Activated naive CD4-positive, alpha-beta T cell treated with anti-CD3 and anti-CD28 coated beads for 36 hours (primary cell): ENCODE results near the gene S100A16. TPM values are rescaled to one million over a fixed set of nuclear protein-coding genes. Genes with fewer than 3 reads are reported as not detected.

Experiments used
- CTCF ChIA-PET: fragments of 350-600 bp; sonication (Branson Sonifier 250); formaldehyde crosslinking; loops from one replicate; lab custom pipeline; 2021; ENCODE audit warnings: antibody characterized with exemption; lab: Charles Lee
- DNase-seq: peaks from one replicate; pipeline ENCODE4 v3.0.0-alpha.2; 2020
- H3K27ac Mint-ChIP-seq: one replicate; pipeline ENCODE4 v1.8.0; 2021; ENCODE audit warnings: mild to moderate bottlenecking, mixed read lengths
- H3K27me3 Mint-ChIP-seq: one replicate; pipeline ENCODE4 v1.8.0; 2021; ENCODE audit warnings: low read depth, mixed read lengths
- H3K36me3 Mint-ChIP-seq: one replicate; pipeline ENCODE4 v1.8.0; 2021; ENCODE audit warnings: low read depth, mixed read lengths
- H3K4me1 Mint-ChIP-seq: one replicate; pipeline ENCODE4 v1.8.0; 2021; ENCODE audit warnings: low read depth, mixed read lengths
- H3K4me3 Mint-ChIP-seq: one replicate; pipeline ENCODE4 v1.8.0; 2021; ENCODE audit warnings: mild to moderate bottlenecking, moderate library complexity, mixed read lengths
- H3K9me3 Mint-ChIP-seq: one replicate; pipeline ENCODE4 v1.8.0; 2021; ENCODE audit warnings: mixed read lengths
- intact Hi-C: fragments of 100-400 bp; cut with micrococcal nuclease; formaldehyde crosslinking; loops from one replicate; pipeline ENCODE4 v1.15.1; 2023
- total RNA-seq, 2 experiments: library from RNA; stranded (reverse); gene quantifications; one replicate each; pipeline ENCODE4 v1.2.3, GENCODE V29; 2021

The S100A16 gene
- total RNA-seq, 2 experiments from 2014 or later, result not detected

- no peaks in the 10 kb centered on the region for H3K36me3 Mint-ChIP-seq
- no peak for DNase-seq
- intact Hi-C loops, result no loop called here
- H3K27ac Mint-ChIP-seq, result no peak overlapping the region
- no peaks in the 10 kb centered on the region for H3K27me3 Mint-ChIP-seq
- no peaks in the 10 kb centered on the region for H3K9me3 Mint-ChIP-seq
- H3K4me3 Mint-ChIP-seq, result no peak overlapping the region
- CTCF ChIA-PET, result interaction anchor here (1.0 kb wide), 1 partner anchor 10 kb away, joined by 5 read pairs; no protein-coding TSS in a partner anchor
- no peaks in the 10 kb centered on the region for H3K4me1 Mint-ChIP-seq
Observed at GRCh38 chr1:153612111-153612754, 704 bp downstream of the S100A16 start.

DNA sequence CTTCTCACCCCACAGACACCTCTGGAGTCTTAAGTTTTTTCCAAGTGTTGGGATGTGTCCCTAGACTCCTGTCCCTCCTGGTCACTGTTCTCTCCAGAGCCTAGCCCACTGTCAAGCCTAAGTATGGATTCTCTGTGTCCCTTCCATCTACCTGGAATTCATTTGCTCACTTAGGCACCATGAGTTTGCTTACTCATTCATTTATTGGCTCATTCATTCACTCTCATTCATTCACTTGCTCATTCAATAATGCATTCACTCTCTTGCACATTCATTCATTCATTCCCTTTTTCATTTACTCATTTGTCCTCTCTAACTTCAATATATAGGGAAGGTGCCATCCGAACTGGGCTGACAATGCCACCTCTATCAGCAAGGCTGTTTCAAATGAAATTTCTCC, 1.6 kb downstream of the S100A16 start:
- Mint-ChIP-seq H3K4me3 (no peak overlapping the region), H3K27ac (no peak overlapping the region), H3K36me3 (no peaks in the 10 kb centered on the region), H3K27me3 (no peaks in the 10 kb centered on the region), H3K9me3 (no peaks in the 10 kb centered on the region), H3K4me1 (no peaks in the 10 kb centered on the region)
- no peak for DNase-seq
- CTCF ChIA-PET, result no interaction called here
- intact Hi-C loops, result no loop called here

DNA sequence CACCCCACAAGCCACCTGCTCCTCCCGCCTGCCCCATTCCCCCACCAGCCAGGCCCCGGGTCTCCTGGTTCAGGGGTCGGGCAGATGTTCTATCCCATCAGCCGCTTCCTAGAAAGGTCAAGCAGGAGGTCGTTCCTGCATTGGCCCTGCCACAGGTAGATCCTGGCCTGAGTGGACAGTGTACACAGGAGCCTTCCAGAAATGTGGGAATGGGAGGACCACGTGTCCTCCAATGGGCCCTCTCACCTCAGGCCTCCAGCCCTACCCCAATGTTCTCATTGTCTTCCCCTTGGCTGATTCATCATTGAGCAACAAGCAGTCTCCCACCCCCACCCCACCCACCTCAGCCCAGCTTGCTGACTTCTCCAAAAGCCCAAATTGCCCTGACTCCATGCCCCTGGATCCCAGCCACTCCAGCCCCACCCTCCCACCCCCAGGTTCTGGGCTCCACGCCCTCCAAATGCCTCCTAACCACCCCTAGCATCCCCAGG, 2.1 kb downstream of the S100A16 start:
- Mint-ChIP-seq H3K36me3 (no peaks in the 10 kb centered on the region), H3K4me1 (no peaks in the 10 kb centered on the region), H3K27me3 (no peaks in the 10 kb centered on the region), H3K9me3 (no peaks in the 10 kb centered on the region), H3K27ac (no peak overlapping the region), H3K4me3 (no peak overlapping the region)
- no peak for DNase-seq
- intact Hi-C loops, result no loop called here
- CTCF ChIA-PET, result no interaction called here

DNA sequence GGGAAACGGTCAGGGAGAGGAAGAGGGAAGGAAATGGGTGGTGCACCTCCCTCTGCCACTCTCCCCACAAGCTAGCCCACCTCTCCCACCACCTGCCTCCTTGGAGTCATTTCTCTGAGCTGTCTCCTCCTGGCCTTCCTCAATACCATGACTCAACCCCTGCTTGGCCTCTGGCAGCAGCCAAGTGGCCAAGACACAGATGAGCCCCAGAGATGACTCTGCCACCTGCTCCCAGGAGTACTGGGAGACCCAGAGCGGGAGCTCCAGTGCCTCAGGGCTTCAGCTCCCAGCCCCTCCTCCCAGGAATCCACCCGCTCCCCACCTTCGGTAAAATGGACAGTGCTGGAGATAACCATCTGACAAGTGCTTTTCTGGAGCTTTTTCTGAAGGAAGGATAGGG, 2.6 kb downstream of the S100A16 start:
- Mint-ChIP-seq H3K36me3 (no peaks in the 10 kb centered on the region), H3K4me3 (no peak overlapping the region), H3K4me1 (no peaks in the 10 kb centered on the region), H3K27ac (no peak overlapping the region), H3K27me3 (no peaks in the 10 kb centered on the region), H3K9me3 (no peaks in the 10 kb centered on the region)
- DNase-seq, result no peak
- intact Hi-C loops, result no loop called here
- CTCF ChIA-PET, result no interaction called here

GRCh38 chr1:153609585-153609907, 3.4 kb downstream of the S100A16 start:
- no peaks in the 10 kb centered on the region for H3K9me3 Mint-ChIP-seq
- no peaks in the 10 kb centered on the region for H3K4me1 Mint-ChIP-seq
- no peak overlapping the region for H3K27ac Mint-ChIP-seq
- CTCF ChIA-PET, result interaction anchor here (0.6 kb wide), 1 partner anchor 90 kb away, joined by 4 read pairs; no protein-coding TSS in a partner anchor
- intact Hi-C loops, result no loop called here
- H3K4me3 Mint-ChIP-seq, result no peak overlapping the region
- H3K36me3 Mint-ChIP-seq, result no peaks in the 10 kb centered on the region
- DNase-seq, result no peak
- H3K27me3 Mint-ChIP-seq, result no peaks in the 10 kb centered on the region

DNA sequence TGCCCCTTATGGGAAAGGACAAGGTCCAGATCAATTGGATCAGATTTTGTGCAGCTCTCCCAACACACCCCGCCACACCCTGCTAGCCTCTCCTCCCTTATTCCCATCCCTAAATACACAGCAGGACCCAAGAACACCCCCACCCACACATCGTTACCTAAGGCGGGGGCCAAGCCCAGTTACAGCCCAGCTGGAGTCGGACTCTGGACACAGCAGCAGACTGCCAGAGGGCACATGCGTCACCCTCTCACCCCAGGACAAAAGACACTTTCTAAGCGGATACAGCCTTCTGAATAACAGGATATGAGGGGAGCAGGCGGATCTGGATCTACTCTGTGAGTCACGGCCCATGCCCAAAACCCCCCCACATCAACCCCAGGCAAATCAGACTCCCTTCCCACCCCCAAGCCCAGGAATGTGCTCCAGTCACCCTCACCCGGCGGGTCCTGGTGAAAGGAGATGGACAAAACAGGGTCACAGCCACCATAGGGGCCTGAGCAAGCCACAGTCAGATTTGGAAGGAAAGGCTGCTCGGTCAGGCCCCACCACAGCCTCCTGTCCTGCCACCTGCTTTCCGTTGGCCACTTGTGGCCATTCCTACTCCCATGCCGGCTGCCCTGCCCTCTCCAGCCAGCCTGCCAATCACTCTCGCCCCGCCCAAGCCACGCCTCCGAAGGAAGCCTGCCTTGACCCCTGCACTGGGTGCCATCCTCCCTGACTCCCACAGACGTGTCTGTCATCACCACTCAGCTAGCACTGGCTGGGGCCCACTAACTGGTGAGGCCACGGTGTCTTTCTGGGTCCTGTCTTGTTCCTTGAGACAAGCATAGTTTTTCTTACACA, 4.0 kb downstream of the S100A16 start:
- no peak overlapping the region for H3K27ac Mint-ChIP-seq
- no peak for DNase-seq
- H3K9me3 Mint-ChIP-seq, result no peaks in the 10 kb centered on the region
- CTCF ChIA-PET, result interaction anchor here (0.6 kb wide), 1 partner anchor 90 kb away, joined by 4 read pairs; no protein-coding TSS in a partner anchor
- H3K27me3 Mint-ChIP-seq, result no peaks in the 10 kb centered on the region
- H3K36me3 Mint-ChIP-seq, result no peaks in the 10 kb centered on the region
- intact Hi-C loops, result no loop called here
- H3K4me1 Mint-ChIP-seq, result no peaks in the 10 kb centered on the region
- H3K4me3 Mint-ChIP-seq, result no peak overlapping the region

GRCh38 chr1:153608089-153608682, 4.8 kb downstream of the S100A16 start:
- Mint-ChIP-seq H3K4me3 (no peak overlapping the region), H3K4me1 (no peaks in the 10 kb centered on the region), H3K27me3 (no peaks in the 10 kb centered on the region), H3K36me3 (no peaks in the 10 kb centered on the region), H3K27ac (no peak overlapping the region), H3K9me3 (no peaks in the 10 kb centered on the region)
- intact Hi-C loops, result no loop called here
- no peak for DNase-seq
- CTCF ChIA-PET, result no interaction called here

DNA sequence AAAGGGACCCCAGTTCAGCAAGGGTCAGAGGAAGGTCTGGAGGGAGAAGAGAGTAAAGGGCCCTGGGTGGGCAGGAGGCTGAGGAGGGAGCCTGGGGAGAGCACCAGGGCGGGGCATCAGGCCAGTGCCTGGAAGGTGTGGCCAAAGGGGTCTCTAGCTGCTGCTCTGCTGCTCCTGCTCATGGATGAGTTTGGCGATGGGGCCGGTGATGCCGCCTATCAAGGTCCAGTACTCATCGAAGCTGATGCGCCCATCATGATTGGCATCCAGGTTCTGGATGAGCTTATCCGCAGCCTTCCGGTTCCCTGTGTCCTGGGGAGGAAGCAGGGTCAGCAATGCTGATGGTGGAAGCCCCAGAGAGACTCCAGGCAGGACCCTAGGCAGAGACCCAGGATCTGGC, 5.6 kb downstream of the S100A16 start:
- H3K27ac Mint-ChIP-seq, result no peak overlapping the region
- no peak for DNase-seq
- intact Hi-C loops, result no loop called here
- H3K9me3 Mint-ChIP-seq, result no peaks in the 10 kb centered on the region
- no peaks in the 10 kb centered on the region for H3K27me3 Mint-ChIP-seq
- peaks cover 3% of the 10 kb centered on the region for H3K4me1 Mint-ChIP-seq
- CTCF ChIA-PET, result interaction anchor here (1.5 kb wide), 1 partner anchor 8 kb away, joined by 3 read pairs; no protein-coding TSS in a partner anchor
- no peaks in the 10 kb centered on the region for H3K36me3 Mint-ChIP-seq
- H3K4me3 Mint-ChIP-seq, result no peak overlapping the region

DNA sequence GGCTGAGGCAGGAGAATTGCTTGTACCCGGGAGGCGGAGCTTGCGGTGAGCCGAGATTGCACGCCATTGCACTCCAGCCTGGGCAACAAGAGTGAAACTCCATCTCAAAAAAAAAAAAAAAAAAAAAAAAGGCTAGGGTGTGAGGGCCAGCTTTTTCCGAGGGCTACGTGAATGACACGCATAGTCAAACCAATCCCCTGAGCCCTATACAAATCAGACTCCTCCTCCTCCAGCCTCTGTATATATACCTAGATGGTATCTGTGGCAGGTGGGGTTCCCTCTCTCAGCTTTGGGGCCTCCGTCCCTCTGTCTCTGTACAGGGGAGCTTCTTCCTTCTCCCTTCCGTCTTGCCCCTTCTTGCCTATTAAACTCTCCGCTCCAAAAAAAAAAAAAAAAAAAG, 6.7 kb downstream of the S100A16 start:
- no peaks in the 10 kb centered on the region for H3K27me3 Mint-ChIP-seq
- no peak overlapping the region for H3K4me3 Mint-ChIP-seq
- H3K4me1 Mint-ChIP-seq, result peaks cover 3% of the 10 kb centered on the region
- CTCF ChIA-PET, result interaction anchor here (1.5 kb wide), 1 partner anchor 9 kb away, joined by 3 read pairs; no protein-coding TSS in a partner anchor
- no peaks in the 10 kb centered on the region for H3K9me3 Mint-ChIP-seq
- no peak for DNase-seq
- H3K36me3 Mint-ChIP-seq, result no peaks in the 10 kb centered on the region
- H3K27ac Mint-ChIP-seq, result no peak overlapping the region
- intact Hi-C loops, result no loop called here

GRCh38 chr1:153602749-153603148, 10.2 kb downstream of the S100A16 start:
- H3K4me1 Mint-ChIP-seq, result peaks cover 10% of the 10 kb centered on the region
- intact Hi-C loops, result no loop called here
- no peak overlapping the region for H3K27ac Mint-ChIP-seq
- no peaks in the 10 kb centered on the region for H3K36me3 Mint-ChIP-seq
- H3K4me3 Mint-ChIP-seq, result no peak overlapping the region
- H3K27me3 Mint-ChIP-seq, result no peaks in the 10 kb centered on the region
- no peaks in the 10 kb centered on the region for H3K9me3 Mint-ChIP-seq
- CTCF ChIA-PET, result no interaction called here
- no peak for DNase-seq

- no peaks in the 10 kb centered on the region for H3K27me3 Mint-ChIP-seq
- no peak overlapping the region for H3K4me3 Mint-ChIP-seq
- intact Hi-C loops, result no loop called here
- no peak overlapping the region for H3K27ac Mint-ChIP-seq
- CTCF ChIA-PET, result interaction anchor here (0.6 kb wide), 1 partner anchor 162 kb away, joined by 3 read pairs; no protein-coding TSS in a partner anchor
- H3K4me1 Mint-ChIP-seq, result peaks cover 16% of the 10 kb centered on the region
- no peaks in the 10 kb centered on the region for H3K9me3 Mint-ChIP-seq
- no peaks in the 10 kb centered on the region for H3K36me3 Mint-ChIP-seq
- DNase-seq, result no peak
Observed at GRCh38 chr1:153599847-153600246, 13.1 kb downstream of the S100A16 start.
